Measurements from ENCODE around the gene FAM117B. TPM values are rescaled to one million over a fixed set of nuclear protein-coding genes. Genes with fewer than 3 reads are reported as not detected.

FAM117B gene
- total RNA-seq, 1 donor from 2014 or later, result 28.9 TPM

DNA sequence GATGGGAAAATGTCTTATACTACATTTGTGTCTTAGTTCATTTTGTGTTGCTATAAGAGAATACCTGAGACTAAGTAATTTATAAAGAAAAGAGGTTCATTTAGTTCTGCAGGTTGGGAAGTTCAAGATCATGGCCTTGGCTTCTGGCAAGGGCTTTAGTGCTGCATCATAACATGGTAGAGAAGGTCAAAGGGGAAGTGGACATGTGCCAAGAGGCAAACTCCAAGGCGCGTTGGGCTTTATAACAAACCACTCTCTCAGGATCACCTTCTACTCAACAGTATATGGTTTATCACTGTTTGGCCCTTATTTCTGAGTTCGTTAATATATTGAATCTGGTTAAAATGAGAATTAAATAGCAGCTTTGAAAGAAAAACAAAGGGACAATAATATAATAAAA, 178.6 kb downstream of the FAM117B start:
- H3K27me3 Mint-ChIP-seq (ENCODE audit: unreplicated experiment), result peaks cover 1% of the 10 kb centered on the region
- no peak for DNase-seq
- no peaks in the 10 kb centered on the region for H3K9me3 Mint-ChIP-seq (ENCODE audit: unreplicated experiment)
- peaks cover 1% of the 10 kb centered on the region for H3K4me1 Mint-ChIP-seq (ENCODE audit: low read depth, unreplicated experiment)
- peaks cover 15% of the 10 kb centered on the region for H3K36me3 Mint-ChIP-seq (ENCODE audit: unreplicated experiment)
- TF ChIP-seq, protein P1, sequence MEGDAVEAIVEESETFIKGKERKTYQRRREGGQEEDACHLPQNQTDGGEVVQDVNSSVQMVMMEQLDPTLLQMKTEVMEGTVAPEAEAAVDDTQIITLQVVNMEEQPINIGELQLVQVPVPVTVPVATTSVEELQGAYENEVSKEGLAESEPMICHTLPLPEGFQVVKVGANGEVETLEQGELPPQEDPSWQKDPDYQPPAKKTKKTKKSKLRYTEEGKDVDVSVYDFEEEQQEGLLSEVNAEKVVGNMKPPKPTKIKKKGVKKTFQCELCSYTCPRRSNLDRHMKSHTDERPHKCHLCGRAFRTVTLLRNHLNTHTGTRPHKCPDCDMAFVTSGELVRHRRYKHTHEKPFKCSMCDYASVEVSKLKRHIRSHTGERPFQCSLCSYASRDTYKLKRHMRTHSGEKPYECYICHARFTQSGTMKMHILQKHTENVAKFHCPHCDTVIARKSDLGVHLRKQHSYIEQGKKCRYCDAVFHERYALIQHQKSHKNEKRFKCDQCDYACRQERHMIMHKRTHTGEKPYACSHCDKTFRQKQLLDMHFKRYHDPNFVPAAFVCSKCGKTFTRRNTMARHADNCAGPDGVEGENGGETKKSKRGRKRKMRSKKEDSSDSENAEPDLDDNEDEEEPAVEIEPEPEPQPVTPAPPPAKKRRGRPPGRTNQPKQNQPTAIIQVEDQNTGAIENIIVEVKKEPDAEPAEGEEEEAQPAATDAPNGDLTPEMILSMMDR (IDR thresholded peaks at IDR 0.05; ENCODE audit: partially characterized antibody, unreplicated experiment), result no peak
- H3K27ac Mint-ChIP-seq (ENCODE audit: unreplicated experiment), result no peak overlapping the region
- no peak overlapping the region for H3K4me3 Mint-ChIP-seq (ENCODE audit: unreplicated experiment)

DNA sequence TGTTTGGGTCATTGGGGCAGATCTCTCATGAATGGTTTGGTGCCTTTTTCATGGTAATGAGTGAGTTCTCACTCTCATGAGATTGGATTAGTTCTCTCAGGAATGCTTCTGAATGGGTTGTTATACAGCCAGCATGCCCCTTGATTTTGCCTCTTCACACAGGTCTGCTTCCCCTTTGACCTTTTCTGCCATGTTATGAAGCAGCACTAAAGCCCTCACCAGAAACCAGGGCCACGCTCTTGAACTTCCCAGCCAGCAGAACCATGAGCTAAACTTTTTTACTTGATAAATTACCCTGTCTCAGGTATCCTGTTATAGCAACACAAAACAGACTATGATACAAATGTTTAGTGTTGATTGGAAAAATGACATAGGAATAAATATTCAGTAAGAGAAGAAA, 179.5 kb downstream of the FAM117B start:
- Mint-ChIP-seq H3K27me3 (ENCODE audit: unreplicated experiment) (no peaks in the 10 kb centered on the region), H3K4me3 (ENCODE audit: unreplicated experiment) (no peak overlapping the region), H3K9me3 (ENCODE audit: unreplicated experiment) (no peaks in the 10 kb centered on the region), H3K4me1 (ENCODE audit: low read depth, unreplicated experiment) (peaks cover 1% of the 10 kb centered on the region), H3K36me3 (ENCODE audit: unreplicated experiment) (peaks cover 8% of the 10 kb centered on the region), H3K27ac (ENCODE audit: unreplicated experiment) (no peak overlapping the region)
- no peak for DNase-seq
- TF ChIP-seq, protein P1 (IDR thresholded peaks at IDR 0.05; ENCODE audit: partially characterized antibody, unreplicated experiment), result no peak

DNA sequence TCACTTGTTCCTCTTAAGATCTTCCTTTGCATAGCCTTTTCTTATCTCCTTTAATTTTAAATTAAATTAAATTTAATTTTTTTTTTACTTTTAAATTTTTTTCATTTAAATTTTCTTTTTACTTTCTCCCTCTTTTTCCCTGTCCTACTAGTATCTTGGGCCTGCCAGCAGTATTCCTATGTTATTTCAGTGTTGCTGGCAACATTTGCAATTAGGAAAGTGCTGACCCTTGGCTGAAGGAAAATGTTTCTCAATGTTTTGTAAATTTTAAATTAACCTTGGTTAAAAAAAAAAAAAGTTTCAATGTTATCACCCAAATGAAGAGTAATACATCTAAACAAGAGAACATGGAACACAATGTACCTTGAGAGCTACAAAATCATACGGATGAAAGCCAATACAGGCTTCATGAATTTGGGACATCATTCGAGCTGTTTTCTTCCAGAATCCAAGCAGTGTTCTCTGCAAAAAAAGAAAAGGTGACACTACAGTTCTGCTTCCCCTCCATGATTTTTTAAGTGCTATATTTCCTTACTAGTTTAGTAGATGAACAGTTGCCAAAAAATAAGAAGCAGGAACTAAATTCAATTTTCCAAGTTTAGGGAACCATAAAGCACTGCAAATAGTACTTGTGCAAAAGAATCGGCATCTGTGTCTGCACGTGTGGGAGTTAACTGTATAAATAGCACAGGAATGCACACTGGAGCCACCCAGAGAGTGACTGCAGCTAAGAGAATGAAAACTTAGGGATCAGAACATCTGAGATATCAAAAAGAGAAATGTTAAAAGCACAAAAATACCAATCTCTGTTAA, 181.0 kb downstream of the FAM117B start:
- DNase-seq, result no peak
- H3K4me3 Mint-ChIP-seq (ENCODE audit: unreplicated experiment), result no peak overlapping the region
- TF ChIP-seq, protein P1 (IDR thresholded peaks at IDR 0.05; ENCODE audit: partially characterized antibody, unreplicated experiment), result no peak
- no peaks in the 10 kb centered on the region for H3K9me3 Mint-ChIP-seq (ENCODE audit: unreplicated experiment)
- H3K27ac Mint-ChIP-seq (ENCODE audit: unreplicated experiment), result no peak overlapping the region
- no peaks in the 10 kb centered on the region for H3K27me3 Mint-ChIP-seq (ENCODE audit: unreplicated experiment)
- H3K36me3 Mint-ChIP-seq (ENCODE audit: unreplicated experiment), result peaks cover 7% of the 10 kb centered on the region
- peaks cover 1% of the 10 kb centered on the region for H3K4me1 Mint-ChIP-seq (ENCODE audit: low read depth, unreplicated experiment)

DNA sequence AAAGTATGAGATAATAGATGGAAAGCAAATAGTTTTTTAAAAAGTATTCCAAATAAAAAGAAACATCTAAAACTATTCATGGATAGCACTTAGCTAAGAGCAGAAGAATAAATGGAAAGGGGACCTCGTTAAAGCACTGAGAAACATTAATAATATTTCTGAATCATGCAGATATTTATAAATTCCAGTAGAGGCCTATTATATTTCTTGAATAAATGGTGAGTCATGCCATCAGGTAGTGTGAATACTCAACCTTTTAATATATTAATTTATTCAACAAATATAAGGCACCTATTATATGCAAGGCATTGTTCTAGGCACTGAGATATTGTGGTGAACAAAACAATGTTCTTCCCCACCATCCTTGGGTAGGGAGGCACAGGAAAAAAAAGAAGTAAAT, 183.0 kb downstream of the FAM117B start:
- Mint-ChIP-seq H3K27me3 (ENCODE audit: unreplicated experiment) (no peaks in the 10 kb centered on the region), H3K27ac (ENCODE audit: unreplicated experiment) (no peak overlapping the region), H3K4me3 (ENCODE audit: unreplicated experiment) (no peak overlapping the region)

DNA sequence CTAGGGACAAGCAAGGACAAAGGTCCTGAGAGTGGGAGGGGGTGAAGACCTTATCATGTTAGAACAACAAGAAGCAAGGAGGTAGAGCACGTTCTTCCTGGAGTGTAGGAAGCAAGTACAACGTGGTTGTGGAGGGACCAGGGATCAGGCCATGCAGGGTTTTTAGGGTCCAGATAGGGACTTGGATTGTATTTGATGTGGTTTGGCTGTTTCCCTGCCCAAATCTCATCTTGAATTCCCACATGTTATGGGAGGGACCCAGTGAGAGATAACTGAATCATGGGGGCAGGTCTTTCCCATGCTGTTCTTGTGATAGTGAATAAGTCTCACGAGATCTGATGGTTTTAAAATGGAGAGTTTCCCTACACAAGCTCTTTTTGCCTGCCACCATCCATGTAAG, 183.6 kb downstream of the FAM117B start:
- H3K9me3 Mint-ChIP-seq (ENCODE audit: unreplicated experiment), result no peaks in the 10 kb centered on the region
- TF ChIP-seq, protein P1 (IDR thresholded peaks at IDR 0.05; ENCODE audit: partially characterized antibody, unreplicated experiment), result no peak
- H3K4me3 Mint-ChIP-seq (ENCODE audit: unreplicated experiment), result no peak overlapping the region
- H3K27me3 Mint-ChIP-seq (ENCODE audit: unreplicated experiment), result no peaks in the 10 kb centered on the region
- no peaks in the 10 kb centered on the region for H3K36me3 Mint-ChIP-seq (ENCODE audit: unreplicated experiment)
- peaks cover 10% of the 10 kb centered on the region for H3K4me1 Mint-ChIP-seq (ENCODE audit: low read depth, unreplicated experiment)
- DNase-seq, result no peak
- no peak overlapping the region for H3K27ac Mint-ChIP-seq (ENCODE audit: unreplicated experiment)

More for the DNA sequence above, 183.0 kb downstream of the FAM117B start:
- Mint-ChIP-seq H3K36me3 (ENCODE audit: unreplicated experiment) (no peaks in the 10 kb centered on the region), H3K9me3 (ENCODE audit: unreplicated experiment) (no peaks in the 10 kb centered on the region), H3K4me1 (ENCODE audit: low read depth, unreplicated experiment) (peaks cover 7% of the 10 kb centered on the region)
- TF ChIP-seq, protein P1 (IDR thresholded peaks at IDR 0.05; ENCODE audit: partially characterized antibody, unreplicated experiment), result no peak
- DNase-seq, result no peak
